Measurements from ENCODE around the gene ULK2.

The ULK2 gene

GRCh38 chr17:19877364-19877945 is 9.7 kb upstream of the ULK2 start:
- H4K91ac ChIP-seq (ENCODE audit: low read length) = no peak overlapping the region

GRCh38 chr17:19876529-19877161 is 8.9 kb upstream of the ULK2 start:
- Histone ChIP-seq H2AFZ (ENCODE audit: low read depth, low read length) (no peak overlapping the region), H3K23ac (ENCODE audit: low read length in 2 of 2) (no peak overlapping the region), H3K4me3 (ENCODE audit: insufficient read depth in 1 of 2, low read depth in 1 of 2, low read length in 2 of 2) (no peak overlapping the region), H4K8ac (ENCODE audit: low read length) (no peak overlapping the region), H2AK5ac (ENCODE audit: low read length, severe bottlenecking) (no peak overlapping the region), H2BK120ac (ENCODE audit: low read depth, low read length) (no peak overlapping the region), H3K18ac (ENCODE audit: low read depth in 1 of 2, low read length in 2 of 2) (no peak overlapping the region), H3K4me1 (ENCODE audit: control insufficient read depth, insufficient read depth, low read depth, low read length) (peaks cover 3% of the 10 kb centered on the region), H3K14ac (ENCODE audit: low read length in 2 of 2) (no peak overlapping the region), H3K27me3 (ENCODE audit: control insufficient read depth in 1 of 2, insufficient read depth in 1 of 2, low read length in 2 of 2) (peaks cover 5 to 6% of the 10 kb centered on the region in 2 experiments), H2BK12ac (ENCODE audit: low read length in 2 of 2) (no peak overlapping the region), H3K9ac (ENCODE audit: low read length) (no peak overlapping the region), H3K79me1 (replicated peaks; ENCODE audit: low read length, poor library complexity, severe bottlenecking) (no peaks in the 10 kb centered on the region), H2BK15ac (ENCODE audit: low read depth, poor library complexity, severe bottlenecking) (no peak overlapping the region), H2BK5ac (ENCODE audit: low read depth, low read length, poor library complexity, severe bottlenecking) (no peak overlapping the region), H3K4ac (ENCODE audit: low read depth in 1 of 2, low read length in 2 of 2) (no peak overlapping the region), H4K91ac (ENCODE audit: low read length) (no peak overlapping the region), H3K27ac (ENCODE audit: low read length, poor library complexity, severe bottlenecking) (no peak overlapping the region), H3K9me3 (ENCODE audit: control insufficient read depth, low read length) (no peaks in the 10 kb centered on the region), H3K4me2 (ENCODE audit: low read length, poor library complexity, severe bottlenecking) (no peak overlapping the region), H3K36me3 (ENCODE audit: control insufficient read depth in 1 of 2, insufficient read depth in 2 of 2, low read depth in 1 of 2, low read length in 2 of 2) (no peaks in the 10 kb centered on the region)
- WGBS = 91% methylated on average over 12 of the region's 13 CpGs
- no peak for DNase-seq

More at GRCh38 chr17:19877364-19877945, 9.7 kb upstream of the ULK2 start:
- Histone ChIP-seq H3K9ac (ENCODE audit: low read length) (no peak overlapping the region), H3K27me3 (ENCODE audit: control insufficient read depth in 1 of 2, insufficient read depth in 1 of 2, low read length in 2 of 2) (peaks cover 5 to 6% of the 10 kb centered on the region in 2 experiments), H2AK5ac (ENCODE audit: low read length, severe bottlenecking) (no peak overlapping the region), H3K36me3 (ENCODE audit: control insufficient read depth in 1 of 2, insufficient read depth in 2 of 2, low read depth in 1 of 2, low read length in 2 of 2) (no peaks in the 10 kb centered on the region), H4K8ac (ENCODE audit: low read length) (no peak overlapping the region), H2BK15ac (ENCODE audit: low read depth, poor library complexity, severe bottlenecking) (no peak overlapping the region), H2BK5ac (ENCODE audit: low read depth, low read length, poor library complexity, severe bottlenecking) (no peak overlapping the region), H2AFZ (ENCODE audit: low read depth, low read length) (no peak overlapping the region), H3K14ac (ENCODE audit: low read length in 2 of 2) (no peak overlapping the region), H3K23ac (ENCODE audit: low read length in 2 of 2) (no peak overlapping the region), H3K79me1 (replicated peaks; ENCODE audit: low read length, poor library complexity, severe bottlenecking) (no peaks in the 10 kb centered on the region), H3K4me3 (ENCODE audit: insufficient read depth in 1 of 2, low read depth in 1 of 2, low read length in 2 of 2) (no peak overlapping the region), H2BK120ac (ENCODE audit: low read depth, low read length) (no peak overlapping the region), H2BK12ac (ENCODE audit: low read length in 2 of 2) (no peak overlapping the region), H3K27ac (ENCODE audit: low read length, poor library complexity, severe bottlenecking) (no peak overlapping the region), H3K4me1 (ENCODE audit: control insufficient read depth, insufficient read depth, low read depth, low read length) (peaks cover 3% of the 10 kb centered on the region), H3K4ac (ENCODE audit: low read depth in 1 of 2, low read length in 2 of 2) (no peak overlapping the region), H3K18ac (ENCODE audit: low read depth in 1 of 2, low read length in 2 of 2) (no peak overlapping the region), H3K9me3 (ENCODE audit: control insufficient read depth, low read length) (no peaks in the 10 kb centered on the region), H3K4me2 (ENCODE audit: low read length, poor library complexity, severe bottlenecking) (no peak overlapping the region)
- 91% methylated on average over 3 of the region's 6 CpGs for WGBS
- no peak for DNase-seq

DNA sequence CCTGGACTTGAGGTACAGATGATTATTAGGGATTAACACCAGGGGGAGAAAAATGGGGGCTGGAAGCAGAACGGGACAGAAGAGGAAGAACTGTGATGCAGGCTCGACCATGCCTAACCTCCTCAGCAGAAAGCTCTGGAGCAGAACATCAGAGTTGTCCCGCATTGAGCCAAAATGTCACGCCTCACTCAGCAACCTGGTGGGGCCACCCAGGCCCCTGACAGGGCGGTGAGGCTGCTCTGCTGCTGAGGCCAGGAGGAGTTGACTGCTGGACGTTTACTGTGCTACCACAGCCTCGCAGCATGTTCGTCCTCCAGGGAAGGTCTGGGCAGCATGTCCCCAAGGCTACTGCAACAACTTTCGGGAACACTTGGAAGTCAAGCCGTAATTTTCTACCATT is 6.5 kb upstream of the ULK2 start:
- Histone ChIP-seq H4K8ac (ENCODE audit: low read length) (no peak overlapping the region), H3K79me1 (replicated peaks; ENCODE audit: low read length, poor library complexity, severe bottlenecking) (no peaks in the 10 kb centered on the region), H3K27me3 (ENCODE audit: control insufficient read depth in 1 of 2, insufficient read depth in 1 of 2, low read length in 2 of 2) (peaks cover 1 to 5% of the 10 kb centered on the region in 2 experiments), H3K4ac (ENCODE audit: low read depth in 1 of 2, low read length in 2 of 2) (peak overlapping the region in 1 of 2 experiments; percentile 28), H2AFZ (ENCODE audit: low read depth, low read length) (no peak overlapping the region), H3K14ac (ENCODE audit: low read length in 2 of 2) (no peak overlapping the region), H3K18ac (ENCODE audit: low read depth in 1 of 2, low read length in 2 of 2) (no peak overlapping the region), H3K23ac (ENCODE audit: low read length in 2 of 2) (no peak overlapping the region), H2BK120ac (ENCODE audit: low read depth, low read length) (no peak overlapping the region), H3K27ac (ENCODE audit: low read length, poor library complexity, severe bottlenecking) (no peak overlapping the region), H3K9me3 (ENCODE audit: control insufficient read depth, low read length) (no peaks in the 10 kb centered on the region), H3K36me3 (ENCODE audit: control insufficient read depth in 1 of 2, insufficient read depth in 2 of 2, low read depth in 1 of 2, low read length in 2 of 2) (no peaks in the 10 kb centered on the region), H2AK5ac (ENCODE audit: low read length, severe bottlenecking) (no peak overlapping the region), H2BK15ac (ENCODE audit: low read depth, poor library complexity, severe bottlenecking) (no peak overlapping the region), H3K4me1 (ENCODE audit: control insufficient read depth, insufficient read depth, low read depth, low read length) (peaks cover 3% of the 10 kb centered on the region), H3K9ac (ENCODE audit: low read length) (no peak overlapping the region), H3K4me2 (ENCODE audit: low read length, poor library complexity, severe bottlenecking) (no peak overlapping the region), H3K4me3 (ENCODE audit: insufficient read depth in 1 of 2, low read depth in 1 of 2, low read length in 2 of 2) (no peak overlapping the region), H2BK5ac (ENCODE audit: low read depth, low read length, poor library complexity, severe bottlenecking) (no peak overlapping the region), H4K91ac (ENCODE audit: low read length) (no peak overlapping the region), H2BK12ac (ENCODE audit: low read length in 2 of 2) (no peak overlapping the region)
- WGBS = 78% methylated on average over 6 of the region's 10 CpGs
- DNase-seq = no peak

GRCh38 chr17:19873346-19873745 is 5.6 kb upstream of the ULK2 start:
- Histone ChIP-seq H2BK12ac (ENCODE audit: low read length in 2 of 2) (no peak overlapping the region), H4K8ac (ENCODE audit: low read length) (no peak overlapping the region), H3K14ac (ENCODE audit: low read length in 2 of 2) (no peak overlapping the region), H3K4me3 (ENCODE audit: insufficient read depth in 1 of 2, low read depth in 1 of 2, low read length in 2 of 2) (no peak overlapping the region), H4K91ac (ENCODE audit: low read length) (no peak overlapping the region), H2BK120ac (ENCODE audit: low read depth, low read length) (no peak overlapping the region), H3K23ac (ENCODE audit: low read length in 2 of 2) (no peak overlapping the region), H2BK15ac (ENCODE audit: low read depth, poor library complexity, severe bottlenecking) (no peak overlapping the region), H3K36me3 (ENCODE audit: control insufficient read depth in 1 of 2, insufficient read depth in 2 of 2, low read depth in 1 of 2, low read length in 2 of 2) (no peaks in the 10 kb centered on the region), H3K4me2 (ENCODE audit: low read length, poor library complexity, severe bottlenecking) (no peak overlapping the region), H3K4me1 (ENCODE audit: control insufficient read depth, insufficient read depth, low read depth, low read length) (peaks cover 3% of the 10 kb centered on the region), H3K79me1 (replicated peaks; ENCODE audit: low read length, poor library complexity, severe bottlenecking) (no peaks in the 10 kb centered on the region), H2AFZ (ENCODE audit: low read depth, low read length) (no peak overlapping the region), H3K9ac (ENCODE audit: low read length) (no peak overlapping the region), H2AK5ac (ENCODE audit: low read length, severe bottlenecking) (no peak overlapping the region), H3K27ac (ENCODE audit: low read length, poor library complexity, severe bottlenecking) (no peak overlapping the region), H3K27me3 (ENCODE audit: control insufficient read depth in 1 of 2, insufficient read depth in 1 of 2, low read length in 2 of 2) (peaks cover 0 to 5% of the 10 kb centered on the region in 2 experiments), H3K4ac (ENCODE audit: low read depth in 1 of 2, low read length in 2 of 2) (no peak overlapping the region), H2BK5ac (ENCODE audit: low read depth, low read length, poor library complexity, severe bottlenecking) (no peak overlapping the region), H3K9me3 (ENCODE audit: control insufficient read depth, low read length) (no peaks in the 10 kb centered on the region), H3K18ac (ENCODE audit: low read depth in 1 of 2, low read length in 2 of 2) (no peak overlapping the region)
- DNase-seq = no peak
- WGBS = 94% methylated on average over 2 of the region's 3 CpGs

All from mesenchymal stem cell (in vitro differentiated cells and primary cell).